GM12878 (cell line): ENCODE results near the gene PLA2G3. TPM values are rescaled to one million over a fixed set of nuclear protein-coding genes. Genes with fewer than 3 reads are reported as not detected.

ENCODE experiments used
- ATAC-seq: fragments of 200-7000 bp; cut with Tn5 transposase; 3 replicates; pipeline ENCODE4 v1.9.1; 2020; ENCODE audit warnings: mild to moderate bottlenecking, moderate library complexity
- BruUV-seq: library from RNA; stranded (reverse); fragments of 400-500 nt; replicated peaks from 2 replicates; lab custom pipeline; 2021; lab: Mats Ljungman, UMichigan
- CTCF ChIA-PET: fragments of 300-600 bp; sonication (Branson Sonifier 250); formaldehyde crosslinking; extraction: SDS; loops from one replicate; lab custom pipeline; 2021; ENCODE audit warnings: inconsistent platforms; lab: Yijun Ruan, JAX
- POLR2A ChIA-PET: fragments of 350-600 bp; formaldehyde crosslinking; extraction: SDS; loops from one replicate; lab custom pipeline; 2021; ENCODE audit warnings: inconsistent platforms; lab: Charles Lee
- RAD21 ChIA-PET: fragments of 300-600 bp; sonication (Branson Sonifier 250); formaldehyde crosslinking; loops from one replicate; lab custom pipeline; 2023; ENCODE audit warnings: antibody characterized with exemption; ENCODE audit not compliant: unreplicated experiment; lab: Charles Lee
- SMC1A ChIA-PET: fragments of 300-600 bp; sonication (Branson Sonifier 250); formaldehyde crosslinking; loops from one replicate; lab custom pipeline; 2023; ENCODE audit not compliant: unreplicated experiment, uncharacterized antibody; lab: Charles Lee
- DNase-seq: peaks from one replicate; pipeline ENCODE4 v3.0.0-alpha.2; 2011; ENCODE audit warnings: low read depth, low spot score
- FAIRE-seq: peaks from 3 replicates; lab custom pipeline; 2011; peaks lifted over from hg19 to GRCh38; lab: Jason Lieb, UNC
- H2AFZ ChIP-seq: 2 replicates; pipeline ENCODE4 v1.6.0; 2011; ENCODE audit warnings: low read depth, low read length, control low read depth; ENCODE audit not compliant: control insufficient read depth
- H3K27ac ChIP-seq: 2 replicates; pipeline ENCODE4 v1.5.1; 2011; ENCODE audit warnings: control low read depth; ENCODE audit not compliant: control insufficient read depth, insufficient read depth
- H3K27me3 ChIP-seq, 2 experiments: replicated peaks in 1 of 2; 2 replicates each; pipeline versions ENCODE4 v1.6.0 to v1.6.1; 2011; ENCODE audit warnings: low read length in 1 of 2; ENCODE audit not compliant: control insufficient read depth in 2 of 2, insufficient read depth in 2 of 2
- H3K36me3 ChIP-seq, 2 experiments: 2 replicates each; pipeline ENCODE4 v1.5.1; 2011; ENCODE audit warnings: low read length in 1 of 2; ENCODE audit not compliant: control insufficient read depth in 2 of 2, insufficient read depth in 2 of 2
- H3K4me1 ChIP-seq: 2 replicates; pipeline ENCODE4 v1.6.1; 2011; ENCODE audit warnings: mild to moderate bottlenecking, low read length, moderate library complexity, mixed read lengths; ENCODE audit not compliant: control insufficient read depth, insufficient read depth
- H3K4me2 ChIP-seq: 2 replicates; pipeline ENCODE4 v1.6.0; 2011; ENCODE audit warnings: control low read depth; ENCODE audit not compliant: control insufficient read depth, insufficient read depth
- H3K4me3 ChIP-seq: fragments of 200-600 bp; sonication (generic); 2 replicates; pipeline ENCODE4 v1.5.1; 2016
- H3K79me2 ChIP-seq: 2 replicates; pipeline ENCODE4 v1.6.0; 2011; ENCODE audit warnings: low read length; ENCODE audit not compliant: control insufficient read depth, insufficient read depth
- H3K9ac ChIP-seq: 2 replicates; pipeline ENCODE4 v1.8.0; 2011; ENCODE audit warnings: low read length, control low read depth, mixed read lengths; ENCODE audit not compliant: control insufficient read depth, insufficient read depth
- H3K9me3 ChIP-seq: replicated peaks from 3 replicates; pipeline ENCODE4 v1.5.1; 2011; ENCODE audit warnings: mild to moderate bottlenecking, low read length; ENCODE audit not compliant: control insufficient read depth, insufficient read depth
- H4K20me1 ChIP-seq: 2 replicates; pipeline ENCODE4 v1.6.0; 2011; ENCODE audit not compliant: control insufficient read depth, insufficient read depth
- BCL11A ChIP-seq: IDR thresholded peaks from 2 replicates; pipeline ENCODE4 v1.6.1; 2011; ENCODE audit warnings: low read depth, low read length
- CBX5 ChIP-seq: sonication (generic); IDR thresholded peaks from 2 replicates; pipeline ENCODE4 v1.6.1; 2016; ENCODE audit warnings: low read depth, moderate library complexity, mild to moderate bottlenecking, inconsistent platforms
- DPF2 ChIP-seq: fragments of 450-650 bp; IDR thresholded peaks from 2 replicates; pipeline ENCODE4 v1.6.1; 2017; ENCODE audit warnings: mild to moderate bottlenecking
- E2F4 ChIP-seq: IDR thresholded peaks from 2 replicates; pipeline ENCODE4 v1.6.1; 2012; ENCODE audit warnings: low read depth, low read length, improper control_type of control experiment
- FOXM1 ChIP-seq: IDR thresholded peaks from 2 replicates; pipeline ENCODE4 v1.6.1; 2012; ENCODE audit warnings: low read depth, mild to moderate bottlenecking, inconsistent platforms, low read length, moderate library complexity
- HCFC1 ChIP-seq: fragments of 150-350 bp; IDR thresholded peaks from 2 replicates; pipeline ENCODE4 v1.6.1; 2014; ENCODE audit warnings: low read length
- HSF1 ChIP-seq: fragments of 150-350 bp; IDR thresholded peaks from 2 replicates; pipeline ENCODE4 v1.6.1; 2014; ENCODE audit warnings: mild to moderate bottlenecking, low read depth, low read length
- KDM1A ChIP-seq: fragments of 200-600 bp; sonication (generic); IDR thresholded peaks from 2 replicates; pipeline ENCODE4 v1.6.1; 2016; ENCODE audit warnings: borderline replicate concordance
- NFIC ChIP-seq: IDR thresholded peaks from 2 replicates; pipeline ENCODE4 v1.6.1; 2012; ENCODE audit warnings: low read depth, mild to moderate bottlenecking, inconsistent platforms, low read length, moderate library complexity
- PBX3 ChIP-seq: IDR thresholded peaks from 2 replicates; pipeline ENCODE4 v1.6.1; 2011; ENCODE audit warnings: mild to moderate bottlenecking, low read depth, low read length, moderate library complexity; ENCODE audit not compliant: insufficient replicate concordance
- RB1 ChIP-seq: fragments of 450-650 bp; formaldehyde crosslinking; IDR thresholded peaks from 2 replicates; pipeline ENCODE4 v1.6.1; 2017; ENCODE audit warnings: mild to moderate bottlenecking, borderline replicate concordance
- SMC3 ChIP-seq: IDR thresholded peaks from 2 replicates; pipeline ENCODE4 v1.6.1; 2011; ENCODE audit warnings: low read length, improper control_type of control experiment, borderline replicate concordance
- SPI1 ChIP-seq: IDR thresholded peaks from 2 replicates; pipeline ENCODE4 v1.6.1; 2011; ENCODE audit warnings: low read depth, mild to moderate bottlenecking, low read length, moderate library complexity, borderline replicate concordance; ENCODE audit not compliant: insufficient read depth
- SUPT20H ChIP-seq: IDR thresholded peaks from 2 replicates; pipeline ENCODE4 v1.6.1; 2011; ENCODE audit warnings: low read depth, mild to moderate bottlenecking, low read length, moderate library complexity, borderline replicate concordance; ENCODE audit not compliant: control insufficient read depth
- ZBTB33 ChIP-seq: fragments of 450-650 bp; IDR thresholded peaks from 2 replicates; pipeline ENCODE4 v1.6.1; 2017; ENCODE audit warnings: mild to moderate bottlenecking
- ZNF217 ChIP-seq: fragments of 450-650 bp; IDR thresholded peaks from 2 replicates; pipeline ENCODE4 v1.6.1; 2017; ENCODE audit warnings: antibody characterized with exemption, mild to moderate bottlenecking
- WGBS: methylation state at CpG from one replicate; pipeline ENCODE4 v1.1.6; 2016; ENCODE audit warnings: low lambda C conversion rate; ENCODE audit not compliant: insufficient replicate concordance, insufficient coverage; ENCODE audit errors: missing lambda C conversion rate; 5-methylcytosine and 5-hydroxymethylcytosine counted together
- in situ Hi-C: fragments of 300-500 bp; cut with MboI; formaldehyde crosslinking; loops from 9 replicates; pipeline ENCODE4 v1.14.3; 2018; ENCODE audit warnings: mixed read lengths
- intact Hi-C: fragments of 100-400 bp; cut with micrococcal nuclease; formaldehyde crosslinking; loops from one replicate; pipeline ENCODE4 v1.14.2; 2022; ENCODE audit not compliant: unreplicated experiment
- polyA plus RNA-seq, 11 experiments: library from polyadenylated mRNA; depleted of rRNA in 4 of 11; unstranded in 6 of 11; stranded (reverse) in 5 of 11; fragments of >200 nt; fragmentation: Nextera tagmentation in 4 of 11; fragmentation: Illumina TruSeq in 1 of 11; extraction: Ambion mirVana in 4 of 11; extraction: Trizol in 1 of 11; gene quantifications; 1 replicate in 1 of 11; 2 replicates in 10 of 11; pipeline versions ENCODE4 v1.2.1 to v1.2.3, GENCODE V29; 2011 to 2016; ENCODE audit warnings: inconsistent platforms in 2 of 11, missing spikeins in 2 of 11, low read depth in 1 of 11
- total RNA-seq, 4 experiments: library from RNA; depleted of rRNA in 3 of 4; stranded (reverse); fragments of >200 nt in 3 of 4; fragmentation: Illumina TruSeq in 1 of 4; extraction: Trizol in 1 of 4; gene quantifications; 2 replicates each; pipeline versions ENCODE4 v1.2.1 to v1.2.3, GENCODE V29; 2013 to 2021

Gene PLA2G3
- total and polyA plus RNA-seq, 10 of the 15 experiments (the other 5 are each of a cell fraction or from before 2014, with no cell fraction given): 0.04 TPM; not detected in 9

GRCh38 chr22:31148953-31149627, 8.8 kb upstream of the PLA2G3 start (continued):
- TF ChIP-seq E2F4: no peak
- TF ChIP-seq SMC3: peak; percentile 74
- TF ChIP-seq DPF2: no peak
- no peak for TF ChIP-seq FOXM1
- TF ChIP-seq SUPT20H: no peak
- TF ChIP-seq BCL11A: no peak
- no peak for TF ChIP-seq HCFC1
- TF ChIP-seq SPI1: peak; percentile 29; the same call in 1 of the 2 replicates

- no peaks in the 10 kb centered on the region for H3K36me3 ChIP-seq
- no peak overlapping the region for H2AFZ ChIP-seq
- DNase-seq: no peak
- WGBS: 73% methylated on average over 1 of the region's 1 CpG
- FAIRE-seq: no peak
- H3K9ac ChIP-seq: no peak overlapping the region
- ChIA-PET RAD21 (interaction anchor here (1.6 kb wide), 1 partner anchor 10 kb away, joined by 4 read pairs; no protein-coding TSS in a partner anchor), SMC1A (no interaction called here), CTCF (interaction anchor here (0.6 to 1.4 kb wide), 6 partner anchors 10 to 385 kb away, joined by 3 to 4 read pairs (median 4); no protein-coding TSS in a partner anchor), POLR2A (no interaction called here)
- TF ChIP-seq HSF1 (no peak), RB1 (no peak), ZBTB33 (no peak), DPF2 (no peak), ZNF217 (no peak), NFIC (no peak), CBX5 (no peak), KDM1A (no peak), PBX3 (no peak), SMC3 (no peak)
- no peak overlapping the region for H3K27ac ChIP-seq
- no peaks in the 10 kb centered on the region for H3K9me3 ChIP-seq
- in situ Hi-C loops (no loop called here), intact Hi-C loops (no loop called here)
- no peak for ATAC-seq
- H4K20me1 ChIP-seq: no peaks in the 10 kb centered on the region
- no peak overlapping the region for H3K4me2 ChIP-seq
- BruUV-seq: no TSS peak
- H3K4me3 ChIP-seq: no peak overlapping the region
- no peaks in the 10 kb centered on the region for H3K79me2 ChIP-seq
- H3K4me1 ChIP-seq: no peaks in the 10 kb centered on the region
- no peaks in the 10 kb centered on the region for H3K27me3 ChIP-seq
Observed at GRCh38 chr22:31148488-31148887, 8.2 kb upstream of the PLA2G3 start.
